ENCODE data around the gene NANS.
"Not testable (repeated sequence)": the region's sequence is repeated elsewhere in the genome, so short reads cannot be mapped to it uniquely, and the experiment has no call there.

Gene NANS

DNA sequence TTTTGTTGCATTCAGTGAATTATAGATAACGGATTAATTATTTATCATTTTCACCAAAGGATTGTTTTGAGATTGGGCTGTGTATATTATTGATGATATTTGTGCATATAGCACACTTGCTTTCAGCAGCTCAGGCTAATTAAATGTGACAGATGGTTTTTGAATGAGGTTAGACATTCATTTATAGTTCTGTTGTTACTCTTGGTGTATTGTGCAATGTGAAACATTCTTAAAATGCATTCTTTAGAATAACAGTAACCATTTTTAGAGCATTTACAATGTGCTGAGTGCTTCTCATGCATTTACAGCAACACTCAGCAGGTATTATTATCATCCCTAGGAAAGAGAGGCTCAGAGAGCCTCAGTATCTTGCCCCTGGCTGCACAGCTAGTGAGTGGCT, 23.8 kb downstream of the NANS start:
- DNase-seq, result no peak

DNA sequence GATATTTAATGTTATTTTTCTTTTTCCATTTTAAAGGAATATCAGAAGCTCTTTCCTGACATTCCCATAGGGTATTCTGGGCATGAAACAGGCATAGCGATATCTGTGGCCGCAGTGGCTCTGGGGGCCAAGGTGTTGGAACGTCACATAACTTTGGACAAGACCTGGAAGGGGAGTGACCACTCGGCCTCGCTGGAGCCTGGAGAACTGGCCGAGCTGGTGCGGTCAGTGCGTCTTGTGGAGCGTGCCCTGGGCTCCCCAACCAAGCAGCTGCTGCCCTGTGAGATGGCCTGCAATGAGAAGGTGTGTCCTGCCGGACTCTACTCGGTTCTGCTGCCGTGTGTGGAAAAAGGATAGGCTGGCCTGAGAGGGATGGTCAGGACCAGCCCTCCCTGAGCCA, 24.2 kb downstream of the NANS start:
- DNase-seq, result no peak

DNA sequence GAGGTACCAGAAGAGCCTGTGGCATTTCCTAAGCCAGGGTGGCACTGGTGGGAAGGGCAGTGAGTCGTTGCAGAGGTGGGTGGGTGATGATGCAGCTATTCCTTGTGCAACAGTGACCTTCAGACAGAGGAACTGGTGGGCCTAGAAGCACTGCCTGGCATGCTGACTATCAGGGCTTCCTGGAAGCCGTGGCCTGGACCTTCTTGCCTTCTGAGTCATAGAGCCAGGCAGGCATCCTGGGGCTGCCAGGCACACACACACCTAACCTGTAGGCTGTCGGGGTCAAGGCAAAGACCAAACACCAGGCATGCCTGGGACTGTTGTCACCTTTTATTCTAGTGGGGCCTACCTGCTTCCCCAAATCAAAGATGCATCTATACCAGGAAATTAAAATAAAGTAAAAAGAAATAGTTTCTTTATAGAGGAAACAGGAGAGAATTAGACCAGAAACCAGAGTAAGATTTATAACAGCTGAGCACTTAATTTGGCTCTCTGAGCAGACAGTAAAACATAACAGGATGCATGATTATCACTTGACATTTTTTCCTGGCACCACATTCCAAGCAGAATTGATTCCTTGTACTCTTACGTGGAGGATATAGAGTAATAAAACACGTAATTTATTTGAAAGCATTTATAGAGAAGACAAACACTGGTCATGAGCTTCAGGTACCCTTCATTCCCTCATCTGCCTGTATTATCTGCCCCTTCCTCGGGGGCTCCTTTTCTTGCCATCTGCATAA, 25.1 kb downstream of the NANS start:
- DNase-seq, result peak; percentile 72

DNA sequence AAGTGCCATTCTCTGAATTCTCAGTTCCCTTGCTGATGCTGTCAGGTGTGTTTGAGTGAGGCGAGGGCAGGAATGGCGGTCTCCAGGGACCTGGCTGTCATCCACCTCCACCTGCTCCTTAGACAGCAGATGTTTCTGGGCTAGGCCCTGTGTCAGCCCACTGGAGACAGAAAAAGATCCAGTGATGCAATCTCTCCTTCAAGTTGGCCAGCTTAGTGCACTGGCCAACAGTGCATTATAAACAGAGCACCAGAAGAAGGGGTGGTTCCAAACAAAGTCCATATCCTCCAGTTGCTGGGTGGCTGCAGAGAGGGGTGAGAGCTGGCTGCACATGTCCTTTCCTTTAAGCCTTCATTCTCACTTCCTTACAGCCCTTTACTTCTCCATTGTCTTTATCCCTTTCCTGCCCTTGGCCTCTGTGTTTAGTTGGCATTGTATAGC, 26.5 kb downstream of the NANS start:
- no peak for DNase-seq

DNA sequence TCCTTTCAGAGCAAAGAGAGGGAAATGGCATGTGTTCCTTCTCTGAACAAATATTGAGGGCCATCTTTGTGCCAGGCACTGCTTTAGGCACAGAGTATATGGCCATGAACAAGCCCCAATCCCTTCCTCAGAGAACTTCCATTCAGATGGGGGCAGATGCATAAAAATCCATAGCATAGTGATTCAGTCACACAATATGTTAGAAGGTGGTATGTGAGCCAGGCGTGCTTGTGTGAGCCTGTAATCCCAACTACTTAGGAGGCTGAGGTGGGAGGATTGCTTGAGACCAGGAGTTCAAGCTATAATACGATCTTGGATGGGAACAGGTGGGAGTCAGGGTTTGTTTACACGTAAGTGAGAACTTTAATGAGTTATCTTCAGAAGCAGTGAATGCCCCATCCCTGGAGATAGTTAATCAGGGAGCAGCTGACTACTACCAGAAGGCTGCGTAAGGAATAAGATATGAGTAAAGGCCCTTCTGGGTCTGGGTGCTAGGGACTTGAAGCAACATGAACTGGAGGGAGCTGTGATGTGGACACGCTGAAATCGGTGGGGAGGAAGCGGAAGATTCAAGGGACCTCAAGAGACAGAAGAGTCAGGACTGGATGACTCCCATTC, 27.1 kb downstream of the NANS start:
- DNase-seq, result no peak

DNA sequence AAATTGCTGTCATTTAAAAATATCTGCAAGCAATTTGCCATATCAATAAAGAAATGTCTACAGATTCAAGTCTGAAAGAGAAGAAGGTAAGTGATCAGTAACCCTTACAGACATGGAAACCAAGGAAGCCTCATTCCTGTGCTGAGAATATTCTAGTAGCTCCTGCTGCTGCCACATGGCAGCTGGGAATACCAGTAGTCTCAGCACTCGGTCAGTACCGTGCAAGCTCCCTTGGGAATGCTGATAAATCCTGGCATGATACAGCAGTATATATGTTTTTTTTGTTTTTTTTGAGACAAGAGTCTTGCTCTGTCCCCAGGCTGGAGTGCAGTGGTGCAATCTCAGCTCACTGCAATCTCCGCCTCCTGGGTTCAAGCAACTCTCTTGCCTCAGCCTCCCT, 27.9 kb downstream of the NANS start:
- DNase-seq, result no peak

DNA sequence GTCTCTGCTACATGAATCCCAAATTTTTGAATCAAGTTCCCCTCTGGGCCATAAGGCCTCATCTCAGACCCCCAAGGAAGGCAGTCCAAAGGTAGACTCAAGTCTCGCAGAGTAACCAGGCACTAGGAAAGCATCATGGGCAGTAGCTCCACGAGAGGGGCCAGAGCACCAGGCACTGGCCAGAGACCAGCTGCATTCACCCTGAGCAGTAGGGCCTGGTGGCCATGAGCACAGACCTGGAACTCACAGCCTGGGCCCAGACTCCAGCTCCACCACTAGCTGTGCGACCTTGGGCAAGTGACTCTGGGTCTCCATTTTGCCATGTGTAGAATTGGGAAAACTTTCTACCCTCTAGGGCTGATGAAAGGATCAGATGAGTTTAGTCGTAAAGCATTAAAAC, 28.5 kb downstream of the NANS start:
- DNase-seq, result no peak

DNA sequence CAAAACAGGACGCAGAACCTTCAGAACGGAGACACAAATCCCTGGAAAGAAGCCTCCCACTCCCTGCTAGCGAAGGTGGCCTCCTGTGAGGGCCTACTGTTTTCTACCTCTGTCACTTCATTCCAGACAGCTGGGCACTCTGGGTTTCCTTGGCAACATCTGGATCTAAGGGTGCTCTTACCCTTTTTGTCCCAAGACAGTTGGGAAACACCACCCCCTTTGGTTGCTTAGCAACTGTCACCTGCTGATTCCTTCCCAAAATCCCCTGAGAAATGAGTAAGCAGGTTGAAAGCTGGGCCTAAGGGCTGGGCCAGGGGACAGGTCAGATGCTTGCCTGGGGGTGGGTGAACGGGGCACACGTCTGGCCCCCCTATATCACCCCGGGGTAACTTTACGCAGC, 29.4 kb downstream of the NANS start:
- no peak for DNase-seq

DNA sequence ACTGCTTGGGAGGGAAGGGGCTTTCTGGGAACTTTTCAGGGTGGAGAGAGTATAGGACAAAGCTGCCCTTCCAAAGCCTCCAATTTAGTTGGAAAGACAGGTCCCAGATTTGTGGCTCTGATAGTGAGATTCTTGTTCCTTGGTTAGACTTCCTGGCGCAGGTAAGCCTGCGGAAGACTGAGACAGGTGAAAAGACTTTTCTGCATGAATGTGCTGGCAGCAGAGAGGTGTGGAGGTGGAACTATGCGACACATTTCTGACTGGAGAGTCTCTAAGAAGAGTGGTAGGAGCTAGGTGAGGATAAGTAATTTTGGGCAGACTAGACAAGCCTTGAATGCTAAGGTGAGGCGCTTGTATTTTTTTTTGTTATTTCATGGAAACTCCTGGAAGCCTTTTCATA, 29.9 kb downstream of the NANS start:
- DNase-seq, result no peak

DNA sequence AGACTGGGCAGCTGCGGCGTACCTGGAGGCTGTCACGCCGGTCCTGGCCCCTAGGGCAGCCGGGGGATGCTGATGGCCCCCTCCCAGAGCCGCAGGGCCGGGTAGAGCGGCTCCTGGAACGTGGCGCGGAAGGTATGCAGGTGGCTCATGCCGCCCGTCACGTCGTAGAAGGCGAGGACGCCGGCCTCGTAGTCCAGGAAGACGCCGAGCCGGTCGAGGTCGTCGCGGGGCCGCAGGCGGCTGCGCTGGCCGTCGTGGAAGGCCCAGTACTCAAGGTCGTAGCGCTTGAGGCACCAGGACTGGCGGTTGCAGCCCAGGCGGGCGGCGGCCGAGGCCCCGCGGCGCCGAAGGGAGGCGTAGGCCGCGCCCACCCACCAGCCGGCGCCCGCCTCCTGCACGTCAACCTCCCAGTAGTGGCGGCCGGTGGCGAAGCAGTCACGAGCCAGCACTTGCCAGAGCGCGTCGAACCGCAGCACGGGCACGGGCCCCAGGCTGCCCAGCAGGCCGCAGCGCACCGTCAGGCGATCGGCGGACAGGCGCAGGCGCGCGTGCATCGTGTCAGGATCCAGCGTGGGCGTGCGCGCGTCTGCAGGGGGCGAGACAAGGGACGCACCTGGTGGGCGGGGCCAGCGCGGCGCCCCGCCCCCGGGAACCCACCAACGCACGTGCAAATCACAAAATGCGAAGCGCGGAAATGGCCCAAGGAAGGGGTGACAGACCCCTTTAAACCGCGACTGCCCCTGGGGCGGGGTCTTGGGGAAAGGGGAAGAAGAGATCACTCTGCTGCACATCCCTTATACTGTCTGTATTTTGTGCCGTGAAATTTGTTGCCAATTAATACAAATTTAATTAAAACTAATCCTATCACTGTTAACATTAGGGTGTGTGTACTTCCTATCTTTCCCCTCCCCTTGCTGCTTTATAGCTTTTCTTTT, 31.2 kb downstream of the NANS start:
- DNase-seq, result peak; percentile 65

DNA sequence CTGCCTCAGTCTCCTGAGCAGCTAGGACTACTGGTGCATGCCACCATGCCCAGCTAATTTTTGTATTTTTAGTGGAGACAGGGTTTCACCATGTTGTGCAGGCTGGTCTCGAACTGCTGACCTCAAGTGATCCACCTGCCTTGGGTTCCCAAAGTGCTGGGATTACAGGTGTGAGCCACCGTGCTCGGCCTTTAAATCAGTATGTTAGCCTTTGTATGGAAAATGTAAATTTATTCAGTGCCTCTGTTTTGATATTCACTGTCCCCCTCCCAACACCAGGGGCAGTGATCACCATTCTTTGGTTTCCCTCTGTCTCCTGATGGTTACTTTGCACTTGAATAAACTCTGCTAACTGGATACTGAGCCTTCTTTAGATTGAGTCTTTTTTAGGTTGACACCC, 34.1 kb downstream of the NANS start:
- DNase-seq, result not testable (repeated sequence)

DNA sequence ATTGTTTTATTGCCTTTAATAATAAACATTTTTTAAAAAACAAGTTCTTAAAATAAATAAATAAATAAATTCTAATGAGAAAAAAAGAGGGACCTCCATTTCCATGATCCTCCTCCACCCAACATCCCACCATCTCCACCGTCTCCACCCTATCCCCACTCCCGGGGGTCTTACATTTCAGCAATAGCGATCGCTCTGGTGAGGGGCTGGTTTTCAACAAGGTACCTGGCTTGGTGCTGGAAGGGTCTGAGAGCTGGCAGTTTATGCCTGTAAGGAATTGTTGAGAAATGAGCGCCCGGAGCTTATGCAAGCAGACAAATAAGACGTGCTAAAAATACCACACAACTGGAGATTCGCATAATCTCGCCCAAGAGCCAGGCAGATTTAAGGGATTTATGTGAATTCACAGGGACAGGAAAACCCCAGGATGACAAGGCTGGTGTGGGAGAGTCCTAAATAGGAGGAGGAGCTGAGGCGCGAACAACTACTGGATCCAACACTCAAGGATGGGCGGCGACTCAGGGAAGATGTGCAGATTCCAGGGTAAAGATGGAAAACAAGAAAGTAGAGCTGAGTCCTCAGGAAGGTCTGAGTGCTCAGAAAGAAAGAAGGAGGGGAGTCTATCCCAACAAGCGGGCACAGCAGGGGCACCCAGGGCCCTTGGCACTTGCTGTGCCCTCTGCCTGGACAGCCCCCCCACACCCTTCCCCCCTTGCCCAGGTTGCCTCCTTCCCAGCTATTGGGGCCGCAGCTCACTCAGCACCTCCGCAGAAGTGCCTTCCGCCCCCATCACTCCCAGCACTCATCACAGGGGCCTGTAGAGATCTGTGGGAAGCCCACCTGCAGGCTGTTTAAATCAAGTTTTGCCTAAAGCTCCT, 35.4 kb downstream of the NANS start:
- DNase-seq, result peak; percentile 48

DNA sequence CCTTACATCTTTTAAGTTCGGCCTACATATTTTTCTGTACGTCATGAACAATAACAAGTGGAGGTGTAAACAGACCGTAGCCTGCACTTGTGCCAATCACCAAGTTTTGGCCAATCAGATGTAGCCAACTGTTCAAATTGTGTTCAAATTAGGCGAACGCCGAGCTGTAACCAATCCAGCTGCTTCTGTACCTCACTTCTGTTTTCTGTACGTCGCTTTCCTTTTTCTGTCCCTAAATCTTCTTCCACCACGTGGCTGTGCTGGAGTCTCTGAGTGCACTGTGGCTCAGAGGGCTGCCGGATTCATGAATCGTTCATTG, 36.0 kb downstream of the NANS start:
- peak; percentile 45 for DNase-seq

DNA sequence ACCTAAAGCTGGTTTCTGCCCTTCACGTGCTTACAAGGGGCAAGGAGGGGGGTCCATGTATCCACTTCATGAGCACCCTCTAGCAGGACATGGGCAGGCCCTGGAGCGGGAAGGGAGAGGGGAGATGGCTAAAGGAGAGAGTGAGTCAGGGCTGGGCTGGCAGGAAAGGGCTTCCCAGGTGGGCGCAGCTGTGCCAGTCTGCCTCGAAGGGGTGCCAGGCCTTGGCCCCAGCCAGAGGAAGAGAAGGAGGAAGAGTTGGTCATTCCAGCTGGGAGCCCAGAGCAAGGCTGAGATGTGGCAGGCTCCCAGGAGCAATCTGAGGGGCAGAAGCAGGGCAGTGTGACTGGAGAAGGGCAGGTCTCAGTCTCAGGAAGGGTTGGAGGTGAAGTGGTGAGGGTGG, 37.8 kb downstream of the NANS start:
- peak; percentile 42 for DNase-seq

DNA sequence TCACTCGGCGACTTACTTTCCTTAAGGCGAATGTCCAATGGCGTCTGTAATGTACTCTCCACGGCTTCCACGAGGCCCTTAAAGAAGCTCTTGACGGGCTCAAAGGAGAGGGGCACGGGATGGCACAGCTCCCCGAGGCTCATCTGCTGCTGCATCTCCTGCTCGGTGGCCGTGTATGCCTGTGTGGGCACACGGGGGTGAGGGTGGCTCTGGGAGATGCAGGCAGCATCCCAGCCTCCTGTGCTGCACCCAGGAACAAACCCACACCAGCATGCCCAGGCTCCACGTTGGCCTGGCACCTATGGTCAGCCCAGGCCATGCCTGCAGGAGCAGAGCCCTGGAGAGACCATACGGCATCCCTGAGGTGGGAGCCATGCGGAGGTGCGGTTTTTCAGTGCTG, 38.3 kb downstream of the NANS start:
- DNase-seq, result peak; percentile 32

DNA sequence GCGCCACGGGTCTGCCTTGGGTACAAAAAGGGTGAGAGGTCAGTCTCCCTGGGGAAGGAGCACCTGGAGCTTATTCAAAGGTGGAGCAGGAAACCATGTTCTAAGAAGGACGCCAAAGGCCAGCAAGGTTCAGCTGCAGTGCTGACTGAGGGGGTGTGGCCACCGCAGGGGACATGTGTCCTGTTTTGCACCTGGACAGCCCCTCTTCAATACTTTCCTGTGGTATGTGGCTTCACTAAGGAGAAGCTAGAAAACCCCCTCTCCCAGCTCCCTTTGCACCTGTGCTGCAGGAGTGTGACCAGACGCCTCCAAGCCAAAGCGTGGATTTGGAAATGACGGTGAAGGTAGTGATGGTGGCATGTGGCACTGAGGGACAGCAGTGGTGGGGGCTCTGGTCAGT, 38.9 kb downstream of the NANS start:
- peak; percentile 33 for DNase-seq

DNA sequence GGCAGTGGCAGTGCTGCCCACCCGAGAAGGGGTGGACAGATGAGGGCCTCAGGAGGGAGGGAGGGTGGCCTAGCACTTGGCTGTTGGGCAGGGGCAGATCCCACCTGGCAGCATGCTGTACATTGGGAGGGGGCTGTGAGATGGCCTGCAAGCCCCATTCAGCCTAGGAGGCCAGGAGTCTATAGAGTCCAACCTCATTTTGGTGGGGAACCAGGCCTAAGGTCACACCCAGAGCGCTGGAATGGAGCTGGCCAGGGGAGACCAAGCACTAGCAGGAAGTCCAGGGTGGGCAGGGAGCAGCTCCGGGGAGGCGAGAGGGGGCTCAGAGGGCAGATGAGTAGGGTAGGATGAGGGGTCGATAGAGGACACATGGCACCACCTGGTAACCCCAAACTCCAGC, 39.6 kb downstream of the NANS start:
- peak; percentile 43 for DNase-seq

DNA sequence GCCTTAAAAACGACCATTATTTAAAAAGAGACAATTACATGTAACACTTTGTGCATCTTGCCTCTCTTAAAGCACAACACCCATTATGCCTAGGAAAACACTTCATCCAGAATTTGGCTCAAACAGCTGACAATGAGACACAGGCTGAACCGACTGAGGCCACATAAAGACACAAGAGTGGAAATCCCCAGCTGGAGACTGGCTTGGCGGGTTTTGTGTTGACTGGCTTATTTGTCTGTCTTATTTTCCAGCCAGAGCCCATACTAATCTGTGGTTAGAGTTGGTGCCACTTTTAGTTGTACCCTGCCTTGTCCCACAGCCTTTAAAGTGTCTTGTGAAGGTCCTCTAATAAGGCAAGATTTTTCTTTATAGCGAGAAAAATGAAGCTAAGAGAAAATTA, 41.3 kb downstream of the NANS start:
- peak; percentile 58 for DNase-seq

DNA sequence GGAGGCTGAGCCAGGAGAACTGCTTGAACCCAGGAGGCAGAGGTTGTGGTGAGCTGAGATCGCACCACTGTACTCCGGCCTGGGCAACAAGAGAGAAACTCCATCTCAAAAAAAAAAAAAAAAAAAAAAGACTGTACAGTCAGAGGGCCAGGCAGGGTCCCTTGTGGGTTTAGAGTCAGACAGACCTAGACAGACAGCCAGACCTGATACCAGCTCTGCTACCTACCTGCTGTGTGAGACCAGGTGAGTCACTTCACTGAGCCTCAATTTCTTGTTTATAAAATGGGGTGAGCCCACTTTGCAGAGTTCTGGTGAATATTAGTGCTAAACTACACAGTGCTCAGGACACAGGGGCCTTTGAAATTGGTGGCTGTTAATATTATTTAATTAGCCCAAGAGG, 42.8 kb downstream of the NANS start:
- peak; percentile 42 for DNase-seq

DNA sequence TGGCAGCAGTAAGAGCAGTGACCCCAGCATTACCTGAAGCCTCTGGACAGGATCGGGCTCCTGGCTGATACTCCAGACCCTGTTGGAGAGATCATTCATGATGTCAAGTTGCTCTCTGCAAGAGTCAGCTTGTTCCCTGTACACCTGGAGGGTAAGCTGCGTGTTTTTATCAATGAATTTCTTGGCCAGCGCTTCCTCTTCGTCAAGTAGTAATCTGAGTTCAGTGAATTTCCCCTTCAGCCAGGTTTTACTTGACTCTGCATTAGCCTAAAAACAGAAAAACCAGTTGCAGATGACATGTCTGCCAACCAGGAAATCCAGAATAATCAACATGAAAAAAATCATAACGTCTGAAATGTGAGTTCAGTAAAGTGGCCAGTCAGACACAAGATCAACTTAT, 43.4 kb downstream of the NANS start:
- peak; percentile 49 for DNase-seq

DNA sequence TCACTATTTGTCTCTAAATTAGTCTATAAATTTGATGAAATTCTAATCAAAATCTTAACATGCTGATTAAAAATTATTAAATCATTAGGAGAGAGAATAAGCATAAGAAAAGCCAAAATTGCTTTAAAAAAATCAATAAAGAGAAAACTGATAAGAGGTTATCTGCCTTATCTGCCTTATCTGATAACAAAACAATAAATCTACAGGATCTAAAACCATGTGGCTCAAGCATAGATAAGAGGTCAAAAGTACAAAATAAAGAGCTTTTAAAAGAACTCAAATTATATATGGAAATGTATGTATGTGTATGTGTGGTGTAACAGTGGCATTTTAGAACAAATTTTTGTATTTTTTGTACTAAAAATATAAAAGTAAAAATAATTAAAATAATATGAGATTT, 43.9 kb downstream of the NANS start:
- no peak for DNase-seq

DNA sequence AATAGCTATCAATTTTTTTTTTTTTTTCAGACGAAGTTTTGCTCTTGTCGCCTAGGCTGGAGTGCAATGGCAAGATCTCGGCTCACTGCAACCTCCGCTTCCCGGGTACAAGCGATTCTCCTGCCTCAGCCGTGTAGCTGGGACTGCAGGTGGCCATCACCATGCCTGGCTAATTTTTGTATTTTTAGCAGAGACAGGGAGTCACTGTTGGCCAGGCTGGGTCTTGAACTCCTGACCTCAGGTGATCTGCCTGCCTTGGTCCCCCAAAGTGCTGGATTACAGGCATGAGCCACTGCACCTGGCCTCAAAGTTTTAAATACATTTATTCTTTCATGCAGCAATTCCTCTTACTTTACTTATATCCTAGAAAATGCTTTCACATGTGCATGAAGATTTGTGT, 44.9 kb downstream of the NANS start:
- no peak for DNase-seq

DNA sequence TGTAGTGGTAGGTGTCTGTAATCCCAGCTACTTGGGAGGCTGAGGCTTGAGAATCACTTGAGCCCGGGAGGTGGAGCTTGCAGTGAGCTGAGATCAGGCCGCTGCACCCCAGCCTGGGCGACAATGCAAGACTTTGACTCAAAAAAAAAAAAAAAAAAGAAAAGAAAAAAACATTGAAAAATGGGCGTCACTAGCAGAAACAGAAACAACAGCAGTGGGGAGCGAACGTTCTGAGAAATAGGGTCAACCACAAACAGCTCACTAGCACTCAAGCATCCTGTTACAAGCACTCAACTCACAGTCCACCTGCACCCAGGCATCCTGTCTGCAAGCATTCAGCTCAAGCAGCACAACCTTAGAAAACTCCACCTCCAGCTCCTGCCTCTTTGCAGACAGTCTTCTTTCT, 45.3 kb downstream of the NANS start:
- DNase-seq, result peak; percentile 76

Measured in activated CD8-positive, alpha-beta memory T cell treated with anti-CD3 and anti-CD28 coated beads, Interleukin-2, amount 50 U/mL, for 48 hours (primary cell).